ENCODE data around the gene SLC15A4. TPM values are rescaled to one million over a fixed set of nuclear protein-coding genes. Genes with fewer than 3 reads are reported as not detected.

The SLC15A4 gene
- total and polyA plus RNA-seq, 2 donors (not counting 3 experiments of a cell fraction or from before 2014, with no cell fraction given) = 19.6 to 24.5 TPM

DNA sequence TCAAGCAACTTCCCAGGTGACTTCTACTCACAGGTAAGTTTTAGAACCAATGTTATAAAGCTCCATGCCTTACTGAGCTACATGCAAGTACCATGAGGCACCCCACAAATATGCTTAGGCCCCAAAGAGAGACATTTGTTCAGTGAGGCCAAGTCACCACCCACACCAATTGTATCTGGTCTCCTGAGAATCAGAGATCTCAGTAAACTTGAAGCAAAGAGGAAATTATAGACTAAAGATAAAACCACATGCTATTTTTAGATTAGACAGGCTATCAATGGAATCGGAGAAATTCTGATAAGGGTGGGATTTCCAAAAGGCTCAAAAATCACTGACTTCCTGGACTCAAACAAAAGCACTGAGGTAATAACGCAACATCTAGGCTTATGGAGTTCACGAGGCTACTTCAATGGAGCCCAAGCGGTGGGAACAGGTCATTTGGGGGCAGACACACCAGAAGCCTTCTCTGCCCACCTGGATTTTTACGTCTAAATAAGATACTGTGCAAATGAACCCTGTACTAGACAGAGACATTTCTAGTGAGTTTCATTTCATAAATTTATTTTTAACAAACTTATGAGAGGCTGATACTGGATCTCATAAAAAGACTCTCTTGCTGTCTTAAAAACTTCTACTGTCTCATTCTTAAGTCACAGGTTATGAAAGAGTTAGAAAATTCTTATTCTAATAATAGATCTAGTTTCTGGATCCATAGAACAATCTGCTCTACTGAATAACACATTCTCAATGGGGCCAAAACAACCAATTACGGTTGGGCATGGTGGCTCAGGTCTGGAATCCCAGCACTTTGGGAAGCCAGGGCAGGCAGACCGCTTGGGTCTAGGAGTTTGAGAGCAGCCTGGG lies 7.7 kb downstream of the SLC15A4 start:
- Histone ChIP-seq H3K36me3 (ENCODE audit: control insufficient read depth in 2 of 2, extremely low read depth in 1 of 2, insufficient read depth in 2 of 2, low read length in 2 of 2) (peaks cover 2 to 14% of the 10 kb centered on the region in 2 experiments), H3K79me2 (ENCODE audit: control insufficient read depth, insufficient read depth, low read length) (peaks cover 90% of the 10 kb centered on the region), H3K9ac (replicated peaks; ENCODE audit: extremely low read depth, insufficient read depth, low read length) (no peak overlapping the region), H3K27ac (ENCODE audit: insufficient read depth, low read depth, low read length) (no peak overlapping the region), H3K4me2 (ENCODE audit: insufficient read depth, low read length) (no peak overlapping the region), H3K4me1 (ENCODE audit: control insufficient read depth, extremely low read depth, insufficient read depth, low read length) (peaks cover 3% of the 10 kb centered on the region), H3K4me3 (replicated peaks in 1 of 3; ENCODE audit: insufficient read depth in 1 of 3, low read depth in 1 of 3, low read length in 3 of 3) (no peak overlapping the region), H3K9me1 (replicated peaks; ENCODE audit: control insufficient read depth, extremely low read depth, insufficient read depth, low read length) (no peaks in the 10 kb centered on the region), H4K20me1 (replicated peaks; ENCODE audit: control insufficient read depth, extremely low read depth, insufficient read depth, low read length) (peaks cover 4% of the 10 kb centered on the region), H2AFZ (ENCODE audit: low read depth, low read length) (no peak overlapping the region), H3K27me3 (ENCODE audit: control insufficient read depth in 2 of 2, insufficient read depth in 2 of 2, low read length in 2 of 2) (no peaks in the 10 kb centered on the region), H3K9me3 (replicated peaks; ENCODE audit: control insufficient read depth, insufficient read depth, low read length) (no peaks in the 10 kb centered on the region)
- ChIA-PET POLR2A (no interaction called here), CTCF (no interaction called here)
- FAIRE-seq (no peak), DNase-seq (ENCODE audit: low read depth, low spot score) (no peak)
- intact Hi-C loops (cut with micrococcal nuclease) (no loop called here), dilution Hi-C loops (cut with MboI; ENCODE audit: extremely low pct_ligation_motif_present, low sequenced_read_pairs) (no loop called here)
- BruUV-seq (replicated peaks) = no TSS peak
- TF ChIP-seq GATA2 (IDR thresholded peaks at IDR 0.05; ENCODE audit: insufficient read depth, insufficient read length, low read depth, low read length) = no peak
- TF ChIP-seq CTCF (IDR thresholded peaks at IDR 0.05; ENCODE audit: extremely low read depth in 1 of 2, insufficient read depth in 1 of 2, low read depth in 1 of 2, low read length in 2 of 2) = no peak
- TF ChIP-seq POLR2A (IDR thresholded peaks at IDR 0.05; ENCODE audit: low read depth, low read length) = no peak
- TF ChIP-seq JUN (IDR thresholded peaks at IDR 0.05; ENCODE audit: borderline replicate concordance, insufficient read depth, insufficient read length, low read depth) = no peak
- TF ChIP-seq POLR2AphosphoS5 (IDR thresholded peaks at IDR 0.05; ENCODE audit: insufficient read depth, low read depth, low read length) = no peak
- TF ChIP-seq MAX (IDR thresholded peaks at IDR 0.05; ENCODE audit: insufficient read depth, insufficient read length) = no peak
- TF ChIP-seq EZH2 (IDR thresholded peaks at IDR 0.05; ENCODE audit: borderline replicate concordance, low read depth, low read length, severe bottlenecking) = no peak
- TF ChIP-seq MYC (IDR thresholded peaks at IDR 0.05; ENCODE audit: low read depth, low read length) = no peak
- TF ChIP-seq FOS (IDR thresholded peaks at IDR 0.05; ENCODE audit: borderline replicate concordance, insufficient read depth, low read length) = no peak

All from endothelial cell of umbilical vein (primary cell).